NCI-H2227 treated with DMSO at 0.1 percent for 48 hours (cell line): ENCODE data around the gene GJB2.
"Not testable (repeated sequence)": the region's sequence is repeated elsewhere in the genome, so short reads cannot be mapped to it uniquely, and the experiment has no call there.

Experiments
- DNase-seq: peaks from one replicate; lab custom pipeline; 2025; lab: John Stamatoyannopoulos, UW

Gene GJB2

DNA sequence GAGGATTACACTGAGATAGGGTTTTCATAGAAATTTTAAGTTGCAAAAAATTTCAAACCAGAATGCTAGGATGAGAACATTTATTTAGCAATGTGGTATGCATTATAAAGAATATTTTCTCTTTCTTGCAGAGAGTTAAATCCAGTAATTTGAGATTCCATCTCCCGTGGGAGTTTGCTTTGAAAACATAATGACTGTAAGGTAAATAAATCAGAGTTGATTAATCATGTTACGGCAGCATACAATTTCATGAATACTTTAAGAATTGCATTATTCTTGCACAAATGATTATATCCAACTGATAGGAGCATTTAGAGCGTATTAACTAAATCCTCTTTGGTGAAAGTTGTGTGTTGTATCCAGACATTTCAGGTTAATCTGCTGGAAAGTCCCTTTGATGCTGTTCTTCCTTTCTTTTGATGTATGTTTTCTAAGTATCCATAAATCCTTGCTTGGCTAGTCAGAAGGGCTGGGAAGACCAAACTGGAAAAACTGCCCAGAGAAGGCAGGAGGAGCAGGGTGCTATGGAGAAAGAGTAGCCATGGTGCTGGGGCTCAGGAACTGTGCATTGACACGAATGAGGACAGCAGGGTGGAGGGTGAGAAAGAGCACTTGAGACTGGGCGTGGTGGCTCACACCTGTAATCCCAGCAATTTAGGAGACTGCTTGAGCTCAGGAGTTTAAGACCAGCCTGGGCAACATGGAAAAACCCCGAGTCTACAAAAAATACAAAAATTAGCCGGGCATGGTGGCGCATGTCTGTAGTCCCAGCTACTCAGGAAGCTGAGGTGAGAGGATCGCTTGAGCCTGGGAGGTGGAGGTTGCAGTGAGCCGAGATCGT, 27.1 kb downstream of the GJB2 start:
- DNase-seq = no peak

DNA sequence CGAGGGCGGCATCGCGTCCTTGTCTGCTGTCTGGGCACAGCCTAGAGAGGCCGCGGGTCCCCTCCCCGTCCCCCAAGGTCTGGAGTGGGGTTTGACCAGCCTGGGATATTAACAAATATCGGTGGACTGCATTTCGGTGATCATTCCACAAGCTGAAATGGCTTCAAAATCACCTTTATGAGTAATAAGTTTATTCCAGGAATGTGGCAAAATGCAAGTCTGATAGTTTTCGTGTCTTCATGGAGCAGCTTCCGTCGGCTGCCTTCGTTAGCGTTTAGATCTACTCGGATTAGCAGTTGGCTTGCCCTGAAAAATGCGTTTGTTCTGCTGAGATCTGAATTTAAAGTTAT, 30.8 kb downstream of the GJB2 start:
- DNase-seq = no peak

DNA sequence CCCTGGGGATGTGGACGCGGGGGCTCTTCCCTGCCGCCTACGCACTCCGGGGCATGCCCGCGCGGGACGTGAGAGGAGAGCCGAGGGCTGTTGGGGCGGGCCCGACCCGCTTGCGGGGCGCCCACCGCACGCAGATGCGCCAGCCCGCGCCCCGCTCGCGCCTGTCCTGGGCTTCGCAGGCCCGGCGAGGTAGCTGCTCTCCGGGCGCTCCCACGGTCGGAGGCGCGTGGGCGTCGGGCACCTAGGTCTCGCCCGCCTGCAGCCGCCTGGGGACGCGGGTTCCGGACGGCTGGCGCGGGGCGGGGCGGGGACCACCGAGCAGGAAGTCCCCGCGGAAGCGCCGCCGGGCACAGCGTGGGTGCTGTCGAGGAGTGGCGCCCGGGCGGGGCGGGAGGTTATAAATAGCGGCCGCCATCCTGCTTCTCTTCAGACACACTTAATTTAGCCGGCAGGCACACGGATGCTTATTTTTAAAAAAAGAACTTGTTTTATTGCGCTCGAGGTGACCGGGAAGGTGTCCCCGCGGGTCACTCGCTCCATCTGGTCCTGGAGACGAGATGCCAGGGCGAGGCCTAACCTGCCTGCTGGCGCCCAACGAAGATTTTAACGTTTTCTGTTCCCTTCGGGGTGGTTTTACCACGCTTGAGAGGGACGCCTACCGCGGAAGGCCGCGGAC, 31.3 kb downstream of the GJB2 start:
- no peak for DNase-seq

DNA sequence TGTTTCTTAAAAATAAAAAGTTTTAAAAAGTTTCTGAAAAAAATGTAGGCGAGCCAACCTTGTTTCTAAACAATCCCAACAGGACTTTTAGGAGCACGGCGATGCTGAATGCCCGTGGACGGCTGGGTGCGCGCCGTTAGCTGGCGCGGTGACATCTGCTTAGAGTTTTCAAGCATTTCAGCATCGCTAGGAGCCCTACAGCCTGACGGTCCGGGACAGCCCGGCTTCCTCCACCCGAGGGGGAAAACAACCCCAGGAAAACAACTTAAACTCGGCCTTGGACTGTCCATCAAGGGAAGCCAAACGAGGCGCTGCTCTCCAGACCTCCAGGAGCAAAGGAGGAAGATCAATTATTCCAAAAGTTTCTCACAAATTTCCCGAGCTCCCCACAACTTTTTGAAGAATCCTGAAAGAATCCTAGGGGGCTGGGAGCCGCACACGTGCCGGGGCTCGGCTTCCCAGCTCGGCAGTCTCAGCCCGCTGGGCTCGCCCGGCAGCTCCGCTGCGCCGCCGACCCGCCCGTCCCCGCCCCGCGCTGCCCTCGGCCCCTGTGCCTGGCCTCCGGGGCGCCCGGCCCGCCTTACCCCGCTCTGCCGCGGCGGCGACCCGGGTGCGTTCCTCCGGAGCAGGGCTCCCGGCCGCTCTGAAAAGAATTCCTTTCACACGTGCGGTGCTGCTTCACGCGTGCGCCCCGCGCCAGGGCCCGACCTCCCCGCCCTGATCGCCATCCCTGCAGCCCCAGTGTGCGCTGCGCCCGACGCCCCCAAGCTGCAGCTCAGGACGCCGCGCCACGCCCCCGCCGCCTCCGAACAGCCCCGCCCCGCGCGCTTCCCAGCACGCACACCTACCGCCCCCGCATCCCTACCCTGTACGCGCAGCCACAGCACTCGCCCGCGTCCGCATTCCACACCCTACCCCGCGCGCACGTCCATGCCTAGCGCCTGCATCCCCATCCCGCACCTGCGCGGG, 32.1 kb downstream of the GJB2 start, which contains the start of gene GJA3:
TSS of gene GJA3 (minus strand) at position 747 of the 969 bp plus-strand sequence. CDS start 17,764 bp downstream, outside the sequence.
- no peak for DNase-seq

DNA sequence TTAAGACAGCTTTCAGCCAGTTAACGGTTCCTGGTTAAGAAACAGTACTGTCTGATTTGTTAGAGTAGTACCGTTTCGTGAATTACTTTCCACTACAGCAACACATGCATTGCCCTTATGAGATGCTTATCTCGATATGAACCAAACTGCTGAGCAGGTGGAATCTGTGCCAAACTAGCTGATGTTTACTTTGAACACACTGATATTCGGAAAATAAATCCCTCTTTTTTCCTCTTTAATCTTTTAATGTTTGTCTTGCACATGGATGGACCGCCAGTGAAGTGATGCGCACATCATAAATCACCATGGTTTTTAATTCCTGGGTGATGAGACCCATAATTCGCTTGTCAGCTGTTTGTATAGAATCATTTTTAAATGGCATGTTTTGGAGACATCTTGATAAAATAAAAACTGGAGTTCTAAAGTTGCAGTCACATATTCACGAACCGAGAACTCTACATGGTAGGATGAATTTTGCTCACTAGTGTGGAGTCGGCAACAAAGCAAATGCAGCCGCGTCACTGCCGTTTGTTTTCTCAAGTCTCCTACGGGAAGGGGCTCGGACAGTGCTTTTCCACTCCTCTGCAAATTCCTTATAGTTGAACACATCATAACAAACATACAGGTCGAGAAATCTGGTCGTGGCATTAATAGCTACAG, 33.0 kb downstream of the GJB2 start:
- no peak for DNase-seq

GRCh38 chr13:20157151-20157796, 35.5 kb downstream of the GJB2 start:
- no peak for DNase-seq

- DNase-seq = no peak
Observed at GRCh38 chr13:20156702-20157101, 36.0 kb downstream of the GJB2 start.

DNA sequence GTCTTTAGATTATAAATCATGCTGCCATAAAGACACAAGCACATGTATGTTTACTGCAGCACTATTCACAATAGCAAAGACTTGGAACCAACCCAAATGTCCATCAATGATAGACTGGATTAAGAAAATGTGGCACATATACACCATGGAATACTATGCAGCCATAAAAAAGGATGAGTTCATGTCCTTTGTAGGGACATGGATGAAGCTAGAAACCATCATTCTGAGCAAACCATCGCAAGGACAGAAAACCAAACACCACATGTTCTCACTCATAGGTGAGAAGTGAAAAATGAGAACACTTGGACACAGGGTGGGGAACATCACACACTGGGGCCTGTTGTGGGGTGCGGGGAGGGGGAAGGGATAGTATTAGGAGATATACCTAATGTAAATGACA, 39.4 kb downstream of the GJB2 start:
- DNase-seq = not testable (repeated sequence)

- no peak for DNase-seq
Observed at GRCh38 chr13:20151612-20152011, 41.1 kb downstream of the GJB2 start.

DNA sequence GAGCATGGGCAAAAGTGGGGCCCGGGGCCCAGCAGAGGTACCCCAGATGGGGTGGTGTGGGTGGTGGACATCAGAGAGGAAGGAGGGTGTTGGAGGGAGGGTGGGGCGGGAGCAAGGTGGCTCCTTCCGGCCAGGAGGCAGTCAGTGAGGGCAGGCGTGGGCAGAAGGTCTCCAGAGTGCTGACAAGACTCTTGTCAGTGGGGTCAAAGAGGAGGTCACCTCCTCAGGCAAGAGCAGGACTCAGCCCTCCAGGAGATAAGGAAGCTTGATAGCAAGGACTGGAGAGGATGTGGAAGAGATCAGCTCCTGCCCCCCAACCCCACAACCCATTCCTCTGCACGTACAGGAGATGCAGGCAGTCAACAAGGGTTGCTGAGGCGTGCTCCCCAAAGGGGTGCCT, 41.7 kb downstream of the GJB2 start:
- DNase-seq = no peak

GRCh38 chr13:20150561-20150960, 42.2 kb downstream of the GJB2 start:
- no peak for DNase-seq

GRCh38 chr13:20149762-20150161, 43.0 kb downstream of the GJB2 start:
- no peak for DNase-seq

- no peak for DNase-seq
Observed at GRCh38 chr13:20148501-20149183, 44.1 kb downstream of the GJB2 start.

- no peak for DNase-seq
Observed at GRCh38 chr13:20146381-20146780, 46.4 kb downstream of the GJB2 start.

DNA sequence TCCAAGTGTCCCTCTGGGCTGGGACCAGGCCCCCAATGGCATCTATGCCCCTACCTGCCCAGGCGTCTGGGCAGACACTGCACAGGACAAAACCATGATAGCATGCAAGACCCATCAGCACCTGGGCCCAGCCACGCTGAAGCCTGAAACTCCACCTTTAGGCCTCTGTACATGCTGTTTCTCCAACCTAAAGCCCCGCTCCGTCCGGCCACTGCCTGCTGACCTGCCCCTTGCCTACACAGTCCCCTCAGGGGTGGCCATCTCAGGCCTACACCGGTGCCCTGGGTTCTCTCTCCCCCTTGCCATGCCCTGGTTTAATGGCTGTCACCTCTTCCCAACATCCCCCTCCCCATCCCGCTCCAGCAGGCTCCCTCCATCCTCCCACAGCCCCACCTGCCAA, 47.2 kb downstream of the GJB2 start:
- no peak for DNase-seq

- DNase-seq = no peak
Observed at GRCh38 chr13:20144141-20144850, 48.4 kb downstream of the GJB2 start.

DNA sequence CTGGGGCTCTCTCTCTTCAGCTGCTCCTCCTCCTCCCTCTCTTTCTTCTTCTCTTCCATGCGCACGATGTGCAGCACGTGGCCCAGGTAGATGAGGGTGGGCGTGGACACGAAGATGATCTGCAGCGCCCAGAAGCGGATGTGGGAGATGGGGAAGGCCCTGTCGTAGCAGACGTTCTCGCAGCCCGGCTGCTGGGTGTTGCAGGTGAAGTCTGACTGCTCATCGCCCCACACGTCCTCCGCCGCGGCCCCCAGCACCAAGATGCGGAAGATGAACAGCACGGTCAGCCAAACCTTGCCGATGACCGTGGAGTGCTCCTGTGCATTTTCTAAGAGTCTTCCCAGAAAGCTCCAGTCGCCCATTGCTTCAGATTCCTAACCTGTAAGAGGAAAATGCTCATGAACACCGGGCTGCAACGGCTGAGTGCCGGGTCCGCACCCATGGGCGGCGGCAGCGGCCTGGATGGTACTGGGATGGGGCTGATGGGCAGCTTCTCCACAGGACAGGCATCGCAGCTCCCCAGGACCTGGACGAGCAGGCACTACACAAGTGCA, 49.7 kb downstream of the GJB2 start:
- DNase-seq = no peak

- DNase-seq = no peak
Observed at GRCh38 chr13:20142023-20142926, 50.5 kb downstream of the GJB2 start.
